HCT116 (cell line): ENCODE data around the gene PPP1R3G. TPM values are rescaled to one million over a fixed set of nuclear protein-coding genes. Genes with fewer than 3 reads are reported as not detected.

Experiments used
- ATAC-seq: fragments of 200-7000 bp; cut with Tn5 transposase; 2 replicates; pipeline ENCODE4 v1.9.1; 2020; ENCODE audit warnings: mild to moderate bottlenecking, moderate library complexity
- BruUV-seq: library from RNA; stranded (reverse); fragments of 400-500 nt; replicated peaks from 2 replicates; lab custom pipeline; 2021; lab: Mats Ljungman, UMichigan
- CTCF ChIA-PET: fragments of 300-600 bp; sonication (Branson Sonifier 250); formaldehyde crosslinking; loops from one replicate; lab custom pipeline; 2021; ENCODE audit warnings: antibody characterized with exemption; lab: Charles Lee
- POLR2A ChIA-PET: fragments of 300-600, 350-600 bp; sonication (Branson Sonifier 250); formaldehyde crosslinking; loops from one replicate; lab custom pipeline; 2021; ENCODE audit warnings: antibody characterized with exemption; lab: Charles Lee
- RAD21 ChIA-PET, 2 experiments: fragments of 300-600 bp; sonication (Branson Sonifier 250); formaldehyde crosslinking; loops; one replicate each; lab custom pipeline; 2023; ENCODE audit warnings: low total read pairs in 2 of 2; ENCODE audit not compliant: uncharacterized antibody in 2 of 2, unreplicated experiment in 2 of 2, low non-redundant PET in 1 of 2; lab: Charles Lee
- DNase-seq: peaks from one replicate; pipeline ENCODE4 v3.0.0-alpha.2; 2010; ENCODE audit warnings: low read depth, low spot score
- H2AFZ ChIP-seq: fragments of 200-600 bp; shearing (Covaris generic), sonication (generic); 2 replicates; pipeline ENCODE4 v1.6.1; 2017; ENCODE audit warnings: low read depth, mixed run types, mixed read lengths, antibody characterized with exemption, low read length; ENCODE audit not compliant: poor library complexity, severe bottlenecking
- H3K27ac ChIP-seq: 2 replicates; pipeline ENCODE4 v1.5.1; 2012; ENCODE audit warnings: low read depth, low read length
- H3K27me3 ChIP-seq: fragments of 200-600 bp; sonication (generic); 2 replicates; pipeline ENCODE4 v1.6.1; 2016; ENCODE audit warnings: mixed run types, low read length, mixed read lengths; ENCODE audit not compliant: insufficient read depth
- H3K36me3 ChIP-seq, 2 experiments: fragments of 200-500 bp in 1 of 2; fragments of 200-600 bp in 1 of 2; sonication (Bioruptor generic) in 1 of 2; sonication (generic) in 1 of 2; 2 replicates each; pipeline versions ENCODE4 v1.5.1 to v1.6.1; 2014 to 2016; ENCODE audit warnings: low read length in 2 of 2, inconsistent platforms in 1 of 2, mixed read lengths in 1 of 2, mixed run types in 1 of 2; ENCODE audit not compliant: insufficient read depth in 2 of 2, control insufficient read depth in 1 of 2
- H3K4me1 ChIP-seq, 2 experiments: fragments of 200-600 bp in 1 of 2; sonication (generic) in 1 of 2; 2 replicates each; pipeline versions ENCODE4 v1.5.1 to v1.6.1; 2012 to 2017; ENCODE audit warnings: low read length in 2 of 2, inconsistent platforms in 1 of 2, mild to moderate bottlenecking in 1 of 2, mixed read lengths in 1 of 2, mixed run types in 1 of 2, moderate library complexity in 1 of 2; ENCODE audit not compliant: insufficient read depth in 2 of 2, control insufficient read depth in 1 of 2
- H3K4me2 ChIP-seq: fragments of 200-600 bp; sonication (generic); 2 replicates; pipeline ENCODE4 v1.6.1; 2017; ENCODE audit warnings: mixed run types, low read length, mixed read lengths
- H3K4me3 ChIP-seq, 2 experiments: fragments of 200-600 bp in 1 of 2; sonication (generic) in 1 of 2; replicated peaks in 1 of 2; 2 replicates each; pipeline ENCODE4 v1.5.1; 2011 to 2016; ENCODE audit warnings: low read length in 2 of 2, control low read depth in 1 of 2, low read depth in 1 of 2, mild to moderate bottlenecking in 1 of 2, mixed read lengths in 1 of 2, mixed run types in 1 of 2
- H3K79me2 ChIP-seq: fragments of 200-600 bp; sonication (generic); 2 replicates; pipeline ENCODE4 v1.6.1; 2017; ENCODE audit warnings: mild to moderate bottlenecking, mixed run types, low read length, moderate library complexity, mixed read lengths; ENCODE audit not compliant: insufficient read depth
- H3K9ac ChIP-seq: fragments of 200-600 bp; sonication (generic); 2 replicates; pipeline ENCODE4 v1.6.1; 2016; ENCODE audit warnings: low read length, mixed read lengths
- H3K9me2 ChIP-seq: fragments of 200-600 bp; sonication (generic), shearing (Covaris generic); 2 replicates; pipeline ENCODE4 v1.6.1; 2017; ENCODE audit warnings: mixed run types, mild to moderate bottlenecking, moderate library complexity; ENCODE audit not compliant: insufficient read depth
- H3K9me3 ChIP-seq, 2 experiments: fragments of 200-500 bp in 1 of 2; fragments of 200-600 bp in 1 of 2; sonication (Bioruptor generic) in 1 of 2; sonication (generic) in 1 of 2; 2 replicates each; pipeline ENCODE4 v1.6.1; 2014 to 2017; ENCODE audit warnings: low read length in 2 of 2, mixed read lengths in 2 of 2, inconsistent platforms in 1 of 2, low read depth in 1 of 2, mild to moderate bottlenecking in 1 of 2, mixed run types in 1 of 2, moderate library complexity in 1 of 2; ENCODE audit not compliant: control insufficient read depth in 1 of 2, insufficient read depth in 1 of 2
- H4K20me1 ChIP-seq: fragments of 200-600 bp; sonication (generic), shearing (Covaris generic); 2 replicates; pipeline ENCODE4 v1.6.1; 2017; ENCODE audit warnings: mixed run types, mild to moderate bottlenecking, moderate library complexity; ENCODE audit not compliant: insufficient read depth
- CEBPB ChIP-seq: IDR thresholded peaks from 2 replicates; pipeline ENCODE4 v1.6.1; 2012; ENCODE audit warnings: low read depth
- EGR1 ChIP-seq: IDR thresholded peaks from 2 replicates; pipeline ENCODE4 v1.6.1; 2012; ENCODE audit warnings: low read depth
- ELF1 ChIP-seq: IDR thresholded peaks from 2 replicates; pipeline ENCODE4 v1.6.1; 2012; ENCODE audit warnings: low read depth, borderline replicate concordance
- EZH2phosphoT487 ChIP-seq: fragments of 200-600 bp; IDR thresholded peaks from 2 replicates; pipeline ENCODE4 v1.6.1; 2018; ENCODE audit warnings: antibody characterized with exemption, borderline replicate concordance
- FOSL1 ChIP-seq: IDR thresholded peaks from 2 replicates; pipeline ENCODE4 v1.6.1; 2012; ENCODE audit warnings: low read depth
- TCF7L2 ChIP-seq: IDR thresholded peaks from 2 replicates; pipeline ENCODE4 v1.7.0; 2011; ENCODE audit warnings: borderline replicate concordance, inconsistent platforms; ENCODE audit not compliant: insufficient read depth, insufficient read length; ENCODE audit errors: extremely low read depth
- YY1 ChIP-seq: IDR thresholded peaks from 2 replicates; pipeline ENCODE4 v1.6.1; 2011; ENCODE audit warnings: low read length, low read depth, moderate library complexity, mild to moderate bottlenecking; ENCODE audit not compliant: insufficient replicate concordance; ENCODE audit errors: extremely low read depth
- ZFX ChIP-seq: fragments of 450-650 bp; IDR thresholded peaks from 2 replicates; pipeline ENCODE4 v1.6.1; 2017
- intact Hi-C: fragments of 100-400 bp; cut with micrococcal nuclease; formaldehyde crosslinking; loops from 2 replicates; pipeline ENCODE4 v1.10.0; 2022
- total RNA-seq: library from RNA; stranded (reverse); gene quantifications from one replicate; pipeline ENCODE4 v1.2.1, GENCODE V29; 2021; ENCODE audit not compliant: unreplicated experiment
- TF ChIP-seq, protein P1 (sequence below): IDR thresholded peaks from 2 replicates; pipeline ENCODE4 v1.6.1; 2011; ENCODE audit warnings: mild to moderate bottlenecking, low read length, moderate library complexity; ENCODE audit not compliant: insufficient replicate concordance; ENCODE audit errors: extremely low read depth
- TF ChIP-seq, protein P2 (sequence below): IDR thresholded peaks from 2 replicates; pipeline ENCODE4 v1.6.1; 2012; ENCODE audit warnings: low read depth
- TF ChIP-seq, protein P3 (sequence below): IDR thresholded peaks from 2 replicates; pipeline ENCODE4 v1.6.1; 2012
- TF ChIP-seq, protein P4 (sequence below), 3 experiments: fragments of 200-600 bp in 1 of 3; sonication (generic) in 1 of 3; IDR thresholded peaks in 2 of 3; conservative IDR thresholded peaks in 1 of 3; 2 replicates each; pipeline ENCODE4 v1.5.1; 2012 to 2017; ENCODE audit warnings: low read depth in 2 of 3, low read length in 2 of 3, antibody characterized with exemption in 1 of 3, borderline replicate concordance in 1 of 3, control low read depth in 1 of 3, mild to moderate bottlenecking in 1 of 3, mixed read lengths in 1 of 3, mixed run types in 1 of 3, moderate library complexity in 1 of 3; ENCODE audit not compliant: insufficient read depth in 1 of 3

PPP1R3G gene
- total RNA-seq, 1 experiment from 2014 or later: 0.27 TPM

DNA sequence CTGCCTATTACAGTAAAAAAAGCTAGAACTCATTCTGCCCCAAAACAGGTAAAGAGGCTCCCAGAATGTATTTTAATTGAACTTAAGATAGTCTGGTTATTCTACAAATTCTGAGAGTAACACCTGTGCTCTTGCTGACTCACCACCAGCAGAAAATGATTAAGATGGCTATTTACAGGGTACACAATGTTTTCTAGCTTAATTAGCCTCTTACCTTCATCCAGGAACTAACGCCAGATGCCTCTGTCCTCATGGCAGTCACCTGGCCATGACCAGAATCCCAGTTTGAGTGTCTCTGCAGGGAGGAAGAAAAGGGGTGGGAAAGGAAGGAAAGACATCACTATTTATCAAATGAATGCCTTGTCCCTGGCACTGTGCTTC, 31.3 kb upstream of the PPP1R3G start:
- no peak overlapping the region for H3K4me2 ChIP-seq
- no peak overlapping the region for H3K9ac ChIP-seq
- intact Hi-C loops: no loop called here
- no TSS peak for BruUV-seq
- no peaks in the 10 kb centered on the region for H3K27me3 ChIP-seq
- H3K4me3 ChIP-seq: no peak overlapping the region
- H4K20me1 ChIP-seq: no peaks in the 10 kb centered on the region
- H3K4me1 ChIP-seq: no peaks in the 10 kb centered on the region
- ChIA-PET RAD21 (no interaction called here), CTCF (no interaction called here), POLR2A (no interaction called here)
- peaks cover 0 to 10% of the 10 kb centered on the region in 2 experiments; a peak in 2 of 4 replicates for H3K9me3 ChIP-seq
- H2AFZ ChIP-seq: no peak overlapping the region
- no peak for DNase-seq
- no peaks in the 10 kb centered on the region for H3K36me3 ChIP-seq
- TF ChIP-seq TCF7L2 (no peak), EGR1 (no peak), ELF1 (no peak), CEBPB (no peak), ZFX (no peak), EZH2phosphoT487 (no peak), FOSL1 (no peak), YY1 (no peak)
- TF ChIP-seq, protein P1, sequence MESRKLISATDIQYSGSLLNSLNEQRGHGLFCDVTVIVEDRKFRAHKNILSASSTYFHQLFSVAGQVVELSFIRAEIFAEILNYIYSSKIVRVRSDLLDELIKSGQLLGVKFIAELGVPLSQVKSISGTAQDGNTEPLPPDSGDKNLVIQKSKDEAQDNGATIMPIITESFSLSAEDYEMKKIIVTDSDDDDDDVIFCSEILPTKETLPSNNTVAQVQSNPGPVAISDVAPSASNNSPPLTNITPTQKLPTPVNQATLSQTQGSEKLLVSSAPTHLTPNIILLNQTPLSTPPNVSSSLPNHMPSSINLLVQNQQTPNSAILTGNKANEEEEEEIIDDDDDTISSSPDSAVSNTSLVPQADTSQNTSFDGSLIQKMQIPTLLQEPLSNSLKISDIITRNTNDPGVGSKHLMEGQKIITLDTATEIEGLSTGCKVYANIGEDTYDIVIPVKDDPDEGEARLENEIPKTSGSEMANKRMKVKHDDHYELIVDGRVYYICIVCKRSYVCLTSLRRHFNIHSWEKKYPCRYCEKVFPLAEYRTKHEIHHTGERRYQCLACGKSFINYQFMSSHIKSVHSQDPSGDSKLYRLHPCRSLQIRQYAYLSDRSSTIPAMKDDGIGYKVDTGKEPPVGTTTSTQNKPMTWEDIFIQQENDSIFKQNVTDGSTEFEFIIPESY: no peak
- TF ChIP-seq, protein P2, sequence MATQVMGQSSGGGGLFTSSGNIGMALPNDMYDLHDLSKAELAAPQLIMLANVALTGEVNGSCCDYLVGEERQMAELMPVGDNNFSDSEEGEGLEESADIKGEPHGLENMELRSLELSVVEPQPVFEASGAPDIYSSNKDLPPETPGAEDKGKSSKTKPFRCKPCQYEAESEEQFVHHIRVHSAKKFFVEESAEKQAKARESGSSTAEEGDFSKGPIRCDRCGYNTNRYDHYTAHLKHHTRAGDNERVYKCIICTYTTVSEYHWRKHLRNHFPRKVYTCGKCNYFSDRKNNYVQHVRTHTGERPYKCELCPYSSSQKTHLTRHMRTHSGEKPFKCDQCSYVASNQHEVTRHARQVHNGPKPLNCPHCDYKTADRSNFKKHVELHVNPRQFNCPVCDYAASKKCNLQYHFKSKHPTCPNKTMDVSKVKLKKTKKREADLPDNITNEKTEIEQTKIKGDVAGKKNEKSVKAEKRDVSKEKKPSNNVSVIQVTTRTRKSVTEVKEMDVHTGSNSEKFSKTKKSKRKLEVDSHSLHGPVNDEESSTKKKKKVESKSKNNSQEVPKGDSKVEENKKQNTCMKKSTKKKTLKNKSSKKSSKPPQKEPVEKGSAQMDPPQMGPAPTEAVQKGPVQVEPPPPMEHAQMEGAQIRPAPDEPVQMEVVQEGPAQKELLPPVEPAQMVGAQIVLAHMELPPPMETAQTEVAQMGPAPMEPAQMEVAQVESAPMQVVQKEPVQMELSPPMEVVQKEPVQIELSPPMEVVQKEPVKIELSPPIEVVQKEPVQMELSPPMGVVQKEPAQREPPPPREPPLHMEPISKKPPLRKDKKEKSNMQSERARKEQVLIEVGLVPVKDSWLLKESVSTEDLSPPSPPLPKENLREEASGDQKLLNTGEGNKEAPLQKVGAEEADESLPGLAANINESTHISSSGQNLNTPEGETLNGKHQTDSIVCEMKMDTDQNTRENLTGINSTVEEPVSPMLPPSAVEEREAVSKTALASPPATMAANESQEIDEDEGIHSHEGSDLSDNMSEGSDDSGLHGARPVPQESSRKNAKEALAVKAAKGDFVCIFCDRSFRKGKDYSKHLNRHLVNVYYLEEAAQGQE: no peak
- TF ChIP-seq, protein P3, sequence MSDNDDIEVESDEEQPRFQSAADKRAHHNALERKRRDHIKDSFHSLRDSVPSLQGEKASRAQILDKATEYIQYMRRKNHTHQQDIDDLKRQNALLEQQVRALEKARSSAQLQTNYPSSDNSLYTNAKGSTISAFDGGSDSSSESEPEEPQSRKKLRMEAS: no peak
- TF ChIP-seq, protein P4, sequence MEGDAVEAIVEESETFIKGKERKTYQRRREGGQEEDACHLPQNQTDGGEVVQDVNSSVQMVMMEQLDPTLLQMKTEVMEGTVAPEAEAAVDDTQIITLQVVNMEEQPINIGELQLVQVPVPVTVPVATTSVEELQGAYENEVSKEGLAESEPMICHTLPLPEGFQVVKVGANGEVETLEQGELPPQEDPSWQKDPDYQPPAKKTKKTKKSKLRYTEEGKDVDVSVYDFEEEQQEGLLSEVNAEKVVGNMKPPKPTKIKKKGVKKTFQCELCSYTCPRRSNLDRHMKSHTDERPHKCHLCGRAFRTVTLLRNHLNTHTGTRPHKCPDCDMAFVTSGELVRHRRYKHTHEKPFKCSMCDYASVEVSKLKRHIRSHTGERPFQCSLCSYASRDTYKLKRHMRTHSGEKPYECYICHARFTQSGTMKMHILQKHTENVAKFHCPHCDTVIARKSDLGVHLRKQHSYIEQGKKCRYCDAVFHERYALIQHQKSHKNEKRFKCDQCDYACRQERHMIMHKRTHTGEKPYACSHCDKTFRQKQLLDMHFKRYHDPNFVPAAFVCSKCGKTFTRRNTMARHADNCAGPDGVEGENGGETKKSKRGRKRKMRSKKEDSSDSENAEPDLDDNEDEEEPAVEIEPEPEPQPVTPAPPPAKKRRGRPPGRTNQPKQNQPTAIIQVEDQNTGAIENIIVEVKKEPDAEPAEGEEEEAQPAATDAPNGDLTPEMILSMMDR (IDR thresholded peaks at IDR 0.05 in 2 of 3, conservative IDR thresholded peaks at IDR 0.05 in 1 of 3; ENCODE audit: borderline replicate concordance in 1 of 3, insufficient read depth in 1 of 3, low read depth in 2 of 3, low read length in 2 of 3): no peak
- H3K9me2 ChIP-seq: no peaks in the 10 kb centered on the region
- H3K79me2 ChIP-seq: no peaks in the 10 kb centered on the region
- ATAC-seq: no peak
- H3K27ac ChIP-seq: no peak overlapping the region
